HCT116 (cell line): Measurements from ENCODE around the gene CFAP97D1. TPM values are rescaled to one million over a fixed set of nuclear protein-coding genes. Genes with fewer than 3 reads are reported as not detected.

ENCODE experiments used
- ATAC-seq: fragments of 200-7000 bp; cut with Tn5 transposase; 2 replicates; pipeline ENCODE4 v1.9.1; 2020; ENCODE audit warnings: mild to moderate bottlenecking, moderate library complexity
- BruUV-seq: library from RNA; stranded (reverse); fragments of 400-500 nt; replicated peaks from 2 replicates; lab custom pipeline; 2021; lab: Mats Ljungman, UMichigan
- CTCF ChIA-PET: fragments of 300-600 bp; sonication (Branson Sonifier 250); formaldehyde crosslinking; loops from one replicate; lab custom pipeline; 2021; ENCODE audit warnings: antibody characterized with exemption; lab: Charles Lee
- POLR2A ChIA-PET: fragments of 300-600, 350-600 bp; sonication (Branson Sonifier 250); formaldehyde crosslinking; loops from one replicate; lab custom pipeline; 2021; ENCODE audit warnings: antibody characterized with exemption; lab: Charles Lee
- RAD21 ChIA-PET, 2 experiments: fragments of 300-600 bp; sonication (Branson Sonifier 250); formaldehyde crosslinking; loops; one replicate each; lab custom pipeline; 2023; ENCODE audit warnings: low total read pairs in 2 of 2; ENCODE audit not compliant: uncharacterized antibody in 2 of 2, unreplicated experiment in 2 of 2, low non-redundant PET in 1 of 2; lab: Charles Lee
- DNase-seq: peaks from one replicate; pipeline ENCODE4 v3.0.0-alpha.2; 2010; ENCODE audit warnings: low read depth, low spot score
- H2AFZ ChIP-seq: fragments of 200-600 bp; shearing (Covaris generic), sonication (generic); 2 replicates; pipeline ENCODE4 v1.6.1; 2017; ENCODE audit warnings: low read depth, mixed run types, mixed read lengths, antibody characterized with exemption, low read length; ENCODE audit not compliant: poor library complexity, severe bottlenecking
- H3K27ac ChIP-seq: 2 replicates; pipeline ENCODE4 v1.5.1; 2012; ENCODE audit warnings: low read depth, low read length
- H3K27me3 ChIP-seq: fragments of 200-600 bp; sonication (generic); 2 replicates; pipeline ENCODE4 v1.6.1; 2016; ENCODE audit warnings: mixed run types, low read length, mixed read lengths; ENCODE audit not compliant: insufficient read depth
- H3K36me3 ChIP-seq, 2 experiments: fragments of 200-500 bp in 1 of 2; fragments of 200-600 bp in 1 of 2; sonication (Bioruptor generic) in 1 of 2; sonication (generic) in 1 of 2; 2 replicates each; pipeline versions ENCODE4 v1.5.1 to v1.6.1; 2014 to 2016; ENCODE audit warnings: low read length in 2 of 2, inconsistent platforms in 1 of 2, mixed read lengths in 1 of 2, mixed run types in 1 of 2; ENCODE audit not compliant: insufficient read depth in 2 of 2, control insufficient read depth in 1 of 2
- H3K4me1 ChIP-seq, 2 experiments: fragments of 200-600 bp in 1 of 2; sonication (generic) in 1 of 2; 2 replicates each; pipeline versions ENCODE4 v1.5.1 to v1.6.1; 2012 to 2017; ENCODE audit warnings: low read length in 2 of 2, inconsistent platforms in 1 of 2, mild to moderate bottlenecking in 1 of 2, mixed read lengths in 1 of 2, mixed run types in 1 of 2, moderate library complexity in 1 of 2; ENCODE audit not compliant: insufficient read depth in 2 of 2, control insufficient read depth in 1 of 2
- H3K4me2 ChIP-seq: fragments of 200-600 bp; sonication (generic); 2 replicates; pipeline ENCODE4 v1.6.1; 2017; ENCODE audit warnings: mixed run types, low read length, mixed read lengths
- H3K4me3 ChIP-seq, 2 experiments: fragments of 200-600 bp in 1 of 2; sonication (generic) in 1 of 2; replicated peaks in 1 of 2; 2 replicates each; pipeline ENCODE4 v1.5.1; 2011 to 2016; ENCODE audit warnings: low read length in 2 of 2, control low read depth in 1 of 2, low read depth in 1 of 2, mild to moderate bottlenecking in 1 of 2, mixed read lengths in 1 of 2, mixed run types in 1 of 2
- H3K79me2 ChIP-seq: fragments of 200-600 bp; sonication (generic); 2 replicates; pipeline ENCODE4 v1.6.1; 2017; ENCODE audit warnings: mild to moderate bottlenecking, mixed run types, low read length, moderate library complexity, mixed read lengths; ENCODE audit not compliant: insufficient read depth
- H3K9ac ChIP-seq: fragments of 200-600 bp; sonication (generic); 2 replicates; pipeline ENCODE4 v1.6.1; 2016; ENCODE audit warnings: low read length, mixed read lengths
- H3K9me2 ChIP-seq: fragments of 200-600 bp; sonication (generic), shearing (Covaris generic); 2 replicates; pipeline ENCODE4 v1.6.1; 2017; ENCODE audit warnings: mixed run types, mild to moderate bottlenecking, moderate library complexity; ENCODE audit not compliant: insufficient read depth
- H3K9me3 ChIP-seq, 2 experiments: fragments of 200-500 bp in 1 of 2; fragments of 200-600 bp in 1 of 2; sonication (Bioruptor generic) in 1 of 2; sonication (generic) in 1 of 2; 2 replicates each; pipeline ENCODE4 v1.6.1; 2014 to 2017; ENCODE audit warnings: low read length in 2 of 2, mixed read lengths in 2 of 2, inconsistent platforms in 1 of 2, low read depth in 1 of 2, mild to moderate bottlenecking in 1 of 2, mixed run types in 1 of 2, moderate library complexity in 1 of 2; ENCODE audit not compliant: control insufficient read depth in 1 of 2, insufficient read depth in 1 of 2
- H4K20me1 ChIP-seq: fragments of 200-600 bp; sonication (generic), shearing (Covaris generic); 2 replicates; pipeline ENCODE4 v1.6.1; 2017; ENCODE audit warnings: mixed run types, mild to moderate bottlenecking, moderate library complexity; ENCODE audit not compliant: insufficient read depth
- ATF3 ChIP-seq: IDR thresholded peaks from 2 replicates; pipeline ENCODE4 v1.6.1; 2012
- CBX3 ChIP-seq: IDR thresholded peaks from 2 replicates; pipeline ENCODE4 v1.6.1; 2012; ENCODE audit warnings: low read depth
- CEBPB ChIP-seq: IDR thresholded peaks from 2 replicates; pipeline ENCODE4 v1.6.1; 2012; ENCODE audit warnings: low read depth
- CTCF ChIP-seq, 3 experiments: fragments of 200-600 bp in 1 of 3; sonication (generic) in 1 of 3; IDR thresholded peaks in 2 of 3; conservative IDR thresholded peaks in 1 of 3; 2 replicates each; pipeline ENCODE4 v1.5.1; 2012 to 2017; ENCODE audit warnings: low read depth in 2 of 3, low read length in 2 of 3, antibody characterized with exemption in 1 of 3, borderline replicate concordance in 1 of 3, control low read depth in 1 of 3, mild to moderate bottlenecking in 1 of 3, mixed read lengths in 1 of 3, mixed run types in 1 of 3, moderate library complexity in 1 of 3; ENCODE audit not compliant: insufficient read depth in 1 of 3
- ELF1 ChIP-seq: IDR thresholded peaks from 2 replicates; pipeline ENCODE4 v1.6.1; 2012; ENCODE audit warnings: low read depth, borderline replicate concordance
- EZH2 ChIP-seq: fragments of 200-600 bp; sonication (generic); IDR thresholded peaks from 2 replicates; pipeline ENCODE4 v1.6.1; 2017; ENCODE audit warnings: antibody characterized with exemption, mixed run types
- FOSL1 ChIP-seq: IDR thresholded peaks from 2 replicates; pipeline ENCODE4 v1.6.1; 2012; ENCODE audit warnings: low read depth
- JUND ChIP-seq: IDR thresholded peaks from 2 replicates; pipeline ENCODE4 v1.6.1; 2012
- MAX ChIP-seq: IDR thresholded peaks from 2 replicates; pipeline ENCODE4 v1.6.1; 2012
- POLR2A ChIP-seq: IDR thresholded peaks from 2 replicates; pipeline ENCODE4 v1.7.0; 2011; ENCODE audit warnings: borderline replicate concordance; ENCODE audit not compliant: insufficient read depth, insufficient read length; ENCODE audit errors: extremely low read depth
- POLR2AphosphoS5 ChIP-seq: IDR thresholded peaks from 2 replicates; pipeline ENCODE4 v1.6.1; 2011; ENCODE audit warnings: mild to moderate bottlenecking, low read depth, low read length, moderate library complexity
- SP1 ChIP-seq: IDR thresholded peaks from 2 replicates; pipeline ENCODE4 v1.6.1; 2012; ENCODE audit warnings: low read depth
- SRF ChIP-seq: IDR thresholded peaks from 2 replicates; pipeline ENCODE4 v1.6.1; 2012; ENCODE audit warnings: low read depth
- TCF7L2 ChIP-seq: IDR thresholded peaks from 2 replicates; pipeline ENCODE4 v1.7.0; 2011; ENCODE audit warnings: borderline replicate concordance, inconsistent platforms; ENCODE audit not compliant: insufficient read depth, insufficient read length; ENCODE audit errors: extremely low read depth
- ZFX ChIP-seq: fragments of 450-650 bp; IDR thresholded peaks from 2 replicates; pipeline ENCODE4 v1.6.1; 2017
- intact Hi-C: fragments of 100-400 bp; cut with micrococcal nuclease; formaldehyde crosslinking; loops from 2 replicates; pipeline ENCODE4 v1.10.0; 2022
- total RNA-seq: library from RNA; stranded (reverse); gene quantifications from one replicate; pipeline ENCODE4 v1.2.1, GENCODE V29; 2021; ENCODE audit not compliant: unreplicated experiment

The CFAP97D1 gene
- total RNA-seq, 1 experiment from 2014 or later = 0.15 TPM

GRCh38 chr17:43741636-43742035 lies 38.6 kb upstream of the CFAP97D1 start:
- RAD21 ChIA-PET = no interaction called here
- Histone ChIP-seq H3K4me2 (no peak overlapping the region), H3K9me3 (no peaks in the 10 kb centered on the region), H4K20me1 (no peaks in the 10 kb centered on the region), H3K27ac (no peak overlapping the region), H3K79me2 (no peaks in the 10 kb centered on the region), H3K4me1 (no peaks in the 10 kb centered on the region), H3K27me3 (no peaks in the 10 kb centered on the region), H2AFZ (no peak overlapping the region), H3K4me3 (no peak overlapping the region), H3K9ac (no peak overlapping the region), H3K9me2 (no peaks in the 10 kb centered on the region), H3K36me3 (no peaks in the 10 kb centered on the region)
- no TSS peak for BruUV-seq
- TF ChIP-seq CEBPB = no peak
- no peak for TF ChIP-seq CBX3
- no peak for TF ChIP-seq JUND
- TF ChIP-seq FOSL1 = no peak
- no peak for TF ChIP-seq MAX
- no peak for TF ChIP-seq SRF
- no peak for TF ChIP-seq SP1
- no peak for TF ChIP-seq ELF1
- no peak for TF ChIP-seq EZH2
- ATAC-seq (no peak), DNase-seq (no peak)
- CTCF ChIA-PET = interaction anchor here (0.5 kb wide), 1 partner anchor 25 kb away, joined by 3 read pairs; no protein-coding TSS in a partner anchor
- intact Hi-C loops = no loop called here
- POLR2A ChIA-PET = no interaction called here

- Histone ChIP-seq H3K79me2 (no peaks in the 10 kb centered on the region), H3K9me3 (no peaks in the 10 kb centered on the region), H3K4me1 (peaks cover 0 to 7% of the 10 kb centered on the region in 2 experiments; a peak in 1 of 4 replicates), H3K27ac (no peak overlapping the region), H3K9me2 (no peaks in the 10 kb centered on the region), H4K20me1 (no peaks in the 10 kb centered on the region), H2AFZ (no peak overlapping the region), H3K9ac (no peak overlapping the region), H3K27me3 (no peaks in the 10 kb centered on the region), H3K4me3 (no peak overlapping the region), H3K36me3 (no peaks in the 10 kb centered on the region), H3K4me2 (no peak overlapping the region)
- no peak for DNase-seq
- TF ChIP-seq ZFX = no peak
- no peak for TF ChIP-seq ATF3
- no peak for TF ChIP-seq EZH2
- no peak for TF ChIP-seq POLR2AphosphoS5
- no peak for TF ChIP-seq CTCF (IDR thresholded peaks at IDR 0.05 in 2 of 3, conservative IDR thresholded peaks at IDR 0.05 in 1 of 3; ENCODE audit: borderline replicate concordance in 1 of 3, insufficient read depth in 1 of 3, low read depth in 2 of 3, low read length in 2 of 3)
- no peak for TF ChIP-seq POLR2A
- TF ChIP-seq FOSL1 = no peak
- no peak for TF ChIP-seq CEBPB
- no peak for TF ChIP-seq SRF
- TF ChIP-seq TCF7L2 = no peak
- TF ChIP-seq JUND = no peak
- TF ChIP-seq CBX3 = no peak
- no peak for ATAC-seq
- intact Hi-C loops = no loop called here
- ChIA-PET CTCF (no interaction called here), POLR2A (no interaction called here), RAD21 (no interaction called here)
- BruUV-seq = no TSS peak
Measured at GRCh38 chr17:43745541-43745940, 34.7 kb upstream of the CFAP97D1 start.
